Limb (tissue), 2 donors: Measurements from ENCODE around the gene HOXD10.

Experiments used
- DNase-seq, 2 donors: peaks; one replicate each; pipeline ENCODE4 v3.0.0-alpha.2; 2016; ENCODE audit errors: extremely low spot score in 2 of 2

The HOXD10 gene

GRCh38 chr2:176115883-176116813, at the start of gene HOXD10:
TSS of gene HOXD10 (plus strand) at chr2:176116778. CDS start at chr2:176116834, 56 bp downstream.
- no peak for DNase-seq

GRCh38 chr2:176067589-176068418, 48.8 kb upstream of the HOXD10 start:
- peak in 1 of 2 donors; percentile 47 for DNase-seq

GRCh38 chr2:176068419-176068832, 48.2 kb upstream of the HOXD10 start:
- peak in 1 of 2 donors; percentile 36 for DNase-seq

- DNase-seq, result peak in 1 of 2 donors; percentile 31
These were observed 45.0 kb upstream of the HOXD10 start for GRCh38 chr2:176071330-176072291.

GRCh38 chr2:176072292-176072669, 44.3 kb upstream of the HOXD10 start:
- no peak for DNase-seq

- DNase-seq, result peak in 1 of 2 donors; percentile 49
These were observed 43.4 kb upstream of the HOXD10 start for GRCh38 chr2:176072951-176073904.

GRCh38 chr2:176074919-176075425, 41.6 kb upstream of the HOXD10 start:
- DNase-seq, result peak in 1 of 2 donors; percentile 37

GRCh38 chr2:176075481-176075880, 41.1 kb upstream of the HOXD10 start:
- peak in 1 of 2 donors; percentile 76 for DNase-seq

GRCh38 chr2:176076063-176076462, 40.5 kb upstream of the HOXD10 start:
- DNase-seq, result no peak

GRCh38 chr2:176076796-176077195, 39.8 kb upstream of the HOXD10 start:
- no peak for DNase-seq

- peak in 1 of 2 donors; percentile 47 for DNase-seq
These were observed 37.9 kb upstream of the HOXD10 start for GRCh38 chr2:176078541-176079284.

GRCh38 chr2:176079285-176079830, 37.2 kb upstream of the HOXD10 start:
- peak in 1 of 2 donors; percentile 59 for DNase-seq

GRCh38 chr2:176079831-176080539, 36.6 kb upstream of the HOXD10 start:
- DNase-seq, result peak in 1 of 2 donors; percentile 79

GRCh38 chr2:176080540-176081375, 35.8 kb upstream of the HOXD10 start:
- peak in 1 of 2 donors; percentile 72 for DNase-seq

GRCh38 chr2:176081376-176081836, 35.2 kb upstream of the HOXD10 start:
- no peak for DNase-seq

- peak in 1 of 2 donors; percentile 73 for DNase-seq
These were observed 34.6 kb upstream of the HOXD10 start for GRCh38 chr2:176081837-176082524.
